OCI-LY1 (cell line): Measurements from ENCODE around the gene GALNT1.

ENCODE experiments used
- H2AFZ ChIP-seq: fragments of 200-600 bp; sonication (generic), shearing (Covaris generic); 2 replicates; pipeline ENCODE4 v1.6.0; 2014; ENCODE audit warnings: antibody characterized with exemption, mild to moderate bottlenecking, low read length
- H3F3A ChIP-seq: fragments of 200-600 bp; sonication (generic), shearing (Covaris generic); 2 replicates; pipeline ENCODE4 v1.6.0; 2014; ENCODE audit warnings: mild to moderate bottlenecking, antibody characterized with exemption, low read length, moderate library complexity; ENCODE audit not compliant: insufficient read depth
- H3K27ac ChIP-seq: fragments of 200-600 bp; sonication (generic); 2 replicates; pipeline ENCODE4 v1.5.1; 2014; ENCODE audit warnings: low read length, mixed run types, mild to moderate bottlenecking, low read depth; ENCODE audit not compliant: poor library complexity, severe bottlenecking
- H3K27me3 ChIP-seq: fragments of 200-600 bp; sonication (generic); 2 replicates; pipeline ENCODE4 v1.6.0; 2014; ENCODE audit warnings: antibody characterized with exemption, mild to moderate bottlenecking, low read length, moderate library complexity; ENCODE audit not compliant: insufficient read depth
- H3K36me3 ChIP-seq: fragments of 200-600 bp; sonication (generic); 2 replicates; pipeline ENCODE4 v1.6.1; 2014; ENCODE audit warnings: mild to moderate bottlenecking, antibody characterized with exemption, low read length, moderate library complexity, mixed read lengths; ENCODE audit not compliant: insufficient read depth
- H3K4me1 ChIP-seq: fragments of 200-600 bp; sonication (generic); 2 replicates; pipeline ENCODE4 v1.5.1; 2014; ENCODE audit warnings: mild to moderate bottlenecking, low read length, moderate library complexity; ENCODE audit not compliant: insufficient read depth, severe bottlenecking
- H3K4me2 ChIP-seq: fragments of 200-600 bp; sonication (generic), shearing (Covaris generic); 2 replicates; pipeline ENCODE4 v1.6.1; 2014; ENCODE audit warnings: low read length
- H3K4me3 ChIP-seq: fragments of 200-600 bp; sonication (generic); 2 replicates; pipeline ENCODE4 v1.5.1; 2014; ENCODE audit warnings: low read length, low read depth, mild to moderate bottlenecking, mixed read lengths; ENCODE audit not compliant: poor library complexity, severe bottlenecking
- H3K79me2 ChIP-seq: fragments of 200-600 bp; shearing (Covaris generic); 2 replicates; pipeline ENCODE4 v1.6.1; 2016; ENCODE audit warnings: mixed run types, low read length, mixed read lengths; ENCODE audit not compliant: insufficient read depth
- H3K9ac ChIP-seq: fragments of 200-600 bp; sonication (generic), shearing (Covaris generic); 2 replicates; pipeline ENCODE4 v1.6.1; 2014; ENCODE audit warnings: mild to moderate bottlenecking, low read length, mixed read lengths
- H3K9me2 ChIP-seq: fragments of 200-600 bp; sonication (generic), shearing (Covaris generic); 2 replicates; pipeline ENCODE4 v1.6.1; 2014; ENCODE audit warnings: low read depth, mild to moderate bottlenecking, low read length, mixed read lengths
- H3K9me3 ChIP-seq: fragments of 200-600 bp; shearing (Covaris generic); 2 replicates; pipeline ENCODE4 v1.6.1; 2014; ENCODE audit warnings: low read length, mixed read lengths
- H4K20me1 ChIP-seq: fragments of 200-600 bp; sonication (generic), shearing (Covaris generic); 2 replicates; pipeline ENCODE4 v1.6.0; 2016; ENCODE audit warnings: mild to moderate bottlenecking, low read length; ENCODE audit not compliant: insufficient read depth
- EZH2 ChIP-seq: fragments of 200-600 bp; sonication (generic), shearing (Covaris generic); IDR thresholded peaks from 2 replicates; pipeline ENCODE4 v1.8.0; 2017; ENCODE audit warnings: borderline replicate concordance, mixed run types, mild to moderate bottlenecking, antibody characterized with exemption, low read length, moderate library complexity, mixed read lengths
- TF ChIP-seq, protein P1 (sequence below): fragments of 200-600 bp; sonication (generic), shearing (Covaris generic); IDR thresholded peaks from 2 replicates; pipeline ENCODE4 v1.5.1; 2017; ENCODE audit warnings: mild to moderate bottlenecking, antibody characterized with exemption, low read length, moderate library complexity, mixed read lengths

GALNT1 gene

DNA sequence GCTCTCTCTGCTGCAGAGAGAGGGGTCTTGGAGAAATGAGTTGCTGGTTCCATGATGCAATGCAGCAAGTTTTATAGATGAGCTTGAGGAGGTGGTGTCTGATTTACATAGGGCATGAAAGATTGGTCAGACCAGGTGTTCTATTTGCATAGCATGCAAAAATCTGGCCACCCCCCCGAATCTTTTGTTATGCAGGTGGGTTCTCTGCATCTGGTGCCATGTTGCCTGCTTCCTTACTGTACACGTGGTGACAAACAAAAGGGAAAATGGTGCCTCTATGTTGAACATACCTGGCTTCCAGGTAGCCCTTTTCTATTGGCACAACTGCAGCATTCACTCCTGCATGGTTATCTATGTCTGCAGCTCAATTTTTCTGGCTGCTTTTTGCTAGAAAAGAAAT is 169.4 kb downstream of the GALNT1 start:
- no peak overlapping the region for H3K27ac ChIP-seq
- no peak overlapping the region for H3K4me2 ChIP-seq
- no peak overlapping the region for H2AFZ ChIP-seq
- H3K4me3 ChIP-seq, result no peak overlapping the region
- TF ChIP-seq, protein P1, sequence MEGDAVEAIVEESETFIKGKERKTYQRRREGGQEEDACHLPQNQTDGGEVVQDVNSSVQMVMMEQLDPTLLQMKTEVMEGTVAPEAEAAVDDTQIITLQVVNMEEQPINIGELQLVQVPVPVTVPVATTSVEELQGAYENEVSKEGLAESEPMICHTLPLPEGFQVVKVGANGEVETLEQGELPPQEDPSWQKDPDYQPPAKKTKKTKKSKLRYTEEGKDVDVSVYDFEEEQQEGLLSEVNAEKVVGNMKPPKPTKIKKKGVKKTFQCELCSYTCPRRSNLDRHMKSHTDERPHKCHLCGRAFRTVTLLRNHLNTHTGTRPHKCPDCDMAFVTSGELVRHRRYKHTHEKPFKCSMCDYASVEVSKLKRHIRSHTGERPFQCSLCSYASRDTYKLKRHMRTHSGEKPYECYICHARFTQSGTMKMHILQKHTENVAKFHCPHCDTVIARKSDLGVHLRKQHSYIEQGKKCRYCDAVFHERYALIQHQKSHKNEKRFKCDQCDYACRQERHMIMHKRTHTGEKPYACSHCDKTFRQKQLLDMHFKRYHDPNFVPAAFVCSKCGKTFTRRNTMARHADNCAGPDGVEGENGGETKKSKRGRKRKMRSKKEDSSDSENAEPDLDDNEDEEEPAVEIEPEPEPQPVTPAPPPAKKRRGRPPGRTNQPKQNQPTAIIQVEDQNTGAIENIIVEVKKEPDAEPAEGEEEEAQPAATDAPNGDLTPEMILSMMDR, result no peak
- no peak for TF ChIP-seq EZH2
- no peak overlapping the region for H3K9ac ChIP-seq
- H3K9me3 ChIP-seq, result no peaks in the 10 kb centered on the region
- no peaks in the 10 kb centered on the region for H3K27me3 ChIP-seq
- H3F3A ChIP-seq, result no peaks in the 10 kb centered on the region
- H3K79me2 ChIP-seq, result no peaks in the 10 kb centered on the region
- H3K4me1 ChIP-seq, result no peaks in the 10 kb centered on the region
- no peaks in the 10 kb centered on the region for H3K9me2 ChIP-seq
- H3K36me3 ChIP-seq, result no peaks in the 10 kb centered on the region
- H4K20me1 ChIP-seq, result no peaks in the 10 kb centered on the region

DNA sequence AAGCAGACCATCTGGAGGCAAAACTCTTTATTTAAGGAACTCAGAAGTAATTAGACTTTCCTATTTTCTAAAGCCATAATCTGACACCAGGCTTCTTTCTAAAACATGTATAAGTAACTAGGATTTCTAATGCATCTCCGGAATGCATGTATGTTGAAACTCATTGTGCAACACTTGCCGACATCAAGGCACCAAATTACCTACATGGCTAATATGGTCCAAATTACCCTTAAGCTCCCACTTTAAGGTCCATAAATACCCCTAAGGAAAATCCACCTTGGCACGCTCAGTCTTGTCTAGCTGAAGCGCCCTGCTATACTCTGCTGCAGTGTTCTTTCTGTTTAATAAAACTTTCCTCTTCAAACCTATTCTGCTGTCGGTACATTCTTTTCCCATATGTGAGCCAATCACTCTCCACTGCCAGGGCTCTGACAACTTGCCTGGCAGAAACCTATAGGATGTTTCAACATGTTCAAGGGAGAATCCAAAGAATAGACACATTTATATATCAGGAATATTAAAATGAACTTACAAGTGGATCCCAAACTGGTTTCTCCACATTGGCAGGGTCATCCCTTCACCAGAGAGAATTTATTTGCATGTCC is 171.9 kb downstream of the GALNT1 start:
- H4K20me1 ChIP-seq, result no peaks in the 10 kb centered on the region
- no peaks in the 10 kb centered on the region for H3K4me1 ChIP-seq
- no peak overlapping the region for H3K9ac ChIP-seq
- no peak overlapping the region for H3K27ac ChIP-seq
- H3K9me2 ChIP-seq, result no peaks in the 10 kb centered on the region
- H3F3A ChIP-seq, result no peaks in the 10 kb centered on the region
- TF ChIP-seq EZH2, result no peak
- TF ChIP-seq, protein P1, result no peak
- no peaks in the 10 kb centered on the region for H3K36me3 ChIP-seq
- H3K9me3 ChIP-seq, result no peaks in the 10 kb centered on the region
- no peaks in the 10 kb centered on the region for H3K79me2 ChIP-seq
- H3K4me3 ChIP-seq, result no peak overlapping the region
- H2AFZ ChIP-seq, result no peak overlapping the region
- H3K4me2 ChIP-seq, result no peak overlapping the region
- no peaks in the 10 kb centered on the region for H3K27me3 ChIP-seq

DNA sequence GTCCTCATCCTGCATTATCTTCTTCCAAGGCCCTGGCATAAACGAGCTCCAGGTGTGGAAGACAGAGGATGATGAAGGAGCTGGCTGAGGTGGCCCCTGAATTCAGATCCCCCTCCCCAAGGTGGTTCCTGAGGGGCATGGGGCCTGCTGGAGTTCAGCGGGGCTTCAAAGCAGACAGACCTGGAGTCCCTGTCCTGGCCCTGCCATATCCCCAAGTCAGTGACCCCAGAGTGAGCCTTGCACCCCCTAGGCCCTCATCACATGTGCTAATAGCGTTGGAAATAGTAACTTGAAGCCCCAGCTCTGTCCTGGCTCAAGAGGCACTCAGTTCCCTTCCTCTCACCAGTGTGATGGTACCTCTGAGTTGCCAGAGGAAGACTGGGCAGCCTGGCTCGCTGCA is 172.9 kb downstream of the GALNT1 start:
- Histone ChIP-seq H3K4me3 (no peak overlapping the region), H3K27me3 (no peaks in the 10 kb centered on the region), H3F3A (no peaks in the 10 kb centered on the region), H3K9me2 (no peaks in the 10 kb centered on the region), H3K9me3 (no peaks in the 10 kb centered on the region), H2AFZ (no peak overlapping the region), H3K4me2 (no peak overlapping the region), H3K36me3 (no peaks in the 10 kb centered on the region), H3K79me2 (no peaks in the 10 kb centered on the region), H3K4me1 (no peaks in the 10 kb centered on the region), H4K20me1 (no peaks in the 10 kb centered on the region), H3K27ac (no peak overlapping the region), H3K9ac (no peak overlapping the region)
- TF ChIP-seq, protein P1, result no peak
- TF ChIP-seq EZH2, result no peak
